Measurements from ENCODE around the gene EIF4H. TPM values are rescaled to one million over a fixed set of nuclear protein-coding genes. Genes with fewer than 3 reads are reported as not detected.

Gene EIF4H
- total and polyA plus RNA-seq, 2 of the 8 experiments (the other 6 are each of a cell fraction or from before 2014, with no cell fraction given) = 323 to 382 TPM

DNA sequence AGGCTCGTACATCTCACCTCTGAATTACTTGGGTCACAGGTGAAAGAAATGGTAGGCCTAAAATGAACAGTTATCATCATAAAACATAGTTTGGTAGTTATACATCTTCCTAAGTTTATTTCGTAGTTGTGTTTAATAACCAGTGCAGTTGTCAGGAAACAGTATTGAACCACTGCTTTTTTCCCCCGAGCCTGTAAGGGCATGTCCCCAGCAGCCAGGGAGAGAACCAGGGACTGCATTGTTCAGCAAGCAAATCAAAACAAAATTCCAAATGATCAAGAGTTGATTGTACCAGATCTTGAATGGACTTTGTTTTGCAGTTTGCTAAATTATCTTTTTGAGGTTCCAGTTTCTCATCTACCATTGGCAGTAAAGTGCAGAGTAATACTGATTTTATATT is 2.4 kb downstream of the EIF4H start (continued):
- TF ChIP-seq GABPA (IDR thresholded peaks at IDR 0.05; ENCODE audit: borderline replicate concordance, insufficient read depth, low read length) = no peak

Measured in H1 (cell line).